HG03025 (cell line): ENCODE results near the gene PTCD3.

ENCODE experiments used
- ATAC-seq: cut with Tn5 transposase; IDR thresholded peaks from one replicate; pipeline ENCODE4 v1.9.1; 2021; ENCODE audit warnings: mild to moderate bottlenecking, moderate library complexity; ENCODE audit not compliant: unreplicated experiment, low FRiP score

Gene PTCD3

GRCh38 chr2:86142436-86143257 lies 36.6 kb downstream of the PTCD3 start:
- ATAC-seq = no peak

- no peak for ATAC-seq
Observed at GRCh38 chr2:86143307-86143706, 37.3 kb downstream of the PTCD3 start.

DNA sequence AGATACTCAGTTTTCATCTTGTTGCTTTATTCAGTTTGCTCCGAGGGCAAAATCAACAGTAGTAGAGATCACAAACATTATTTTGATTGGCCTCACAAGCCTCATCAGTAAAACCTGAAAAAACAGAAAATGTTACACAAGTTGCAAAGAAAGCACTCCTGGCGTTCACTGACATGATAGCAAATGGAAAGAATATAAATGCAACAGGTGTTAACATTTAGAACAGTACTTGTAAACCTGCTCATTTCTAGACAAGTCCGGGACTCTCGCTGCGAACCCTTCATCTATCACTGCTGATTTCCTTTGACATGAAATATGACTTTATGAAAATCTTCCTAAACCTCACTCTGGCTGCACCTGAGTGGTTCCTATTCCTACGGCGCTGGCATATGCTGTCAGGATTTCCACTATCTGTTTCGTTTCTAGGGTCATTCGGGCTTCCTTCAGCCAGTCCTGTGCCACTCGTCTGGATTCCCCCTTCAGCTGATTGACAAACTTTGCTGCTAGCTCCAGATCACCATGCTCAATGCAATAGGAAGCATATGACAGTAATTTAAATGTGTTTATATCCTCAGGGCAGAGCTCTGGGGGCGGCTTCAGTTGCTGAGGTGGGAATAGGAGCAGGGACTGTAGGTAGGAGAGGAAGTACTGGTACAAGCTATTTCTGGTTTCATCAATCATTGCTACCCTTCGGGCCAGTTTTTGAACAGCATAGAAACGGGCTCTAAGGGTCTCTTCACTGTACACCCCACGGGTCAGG lies 38.1 kb downstream of the PTCD3 start:
- ATAC-seq = no peak

- ATAC-seq = no peak
Observed at GRCh38 chr2:86147793-86148192, 41.8 kb downstream of the PTCD3 start.

- no peak for ATAC-seq
Observed at GRCh38 chr2:86150502-86150901, 44.5 kb downstream of the PTCD3 start.

DNA sequence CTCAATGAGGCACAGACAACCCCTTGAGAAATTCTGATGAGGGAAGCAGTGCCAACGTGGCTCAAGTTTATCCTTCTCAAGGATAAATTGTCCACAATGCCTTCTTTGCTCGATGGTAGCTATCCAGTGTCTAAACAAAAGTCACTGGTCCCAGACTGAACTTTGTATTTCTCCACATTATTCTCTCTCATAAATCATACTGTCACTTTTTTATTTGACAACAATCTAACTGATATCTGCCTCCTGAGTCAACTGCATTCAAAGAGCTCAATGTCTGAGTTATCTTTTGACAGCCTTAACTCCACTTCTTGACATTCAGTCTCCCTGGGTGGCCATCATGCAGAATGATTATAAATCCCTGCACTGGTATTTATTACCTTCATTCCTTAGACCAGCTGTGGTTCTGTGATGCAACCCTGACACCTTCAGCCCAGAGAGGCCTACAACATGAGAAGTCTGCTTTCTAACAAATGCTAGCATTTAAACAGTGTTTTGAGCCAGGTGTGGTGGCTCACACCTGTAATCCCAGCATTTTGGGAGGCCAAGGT lies 51.0 kb downstream of the PTCD3 start:
- ATAC-seq = no peak

DNA sequence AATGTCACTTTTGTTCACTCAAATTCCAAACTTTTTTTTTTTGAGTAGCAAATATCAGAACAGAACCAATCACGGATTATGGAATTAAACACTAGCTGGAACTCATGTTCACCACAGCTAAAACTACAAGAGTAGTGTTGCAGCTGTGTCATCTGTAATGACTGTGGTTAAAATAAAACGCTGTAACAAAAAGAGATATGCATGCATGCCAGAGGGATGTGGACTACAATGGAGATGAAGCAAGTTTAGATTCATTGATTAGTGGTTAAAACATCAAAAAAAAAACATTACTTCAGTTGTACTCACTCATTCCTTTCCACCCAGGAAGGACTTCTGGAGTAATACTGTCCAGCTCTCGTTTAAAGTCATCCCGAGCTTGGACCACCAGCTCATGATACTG lies 52.3 kb downstream of the PTCD3 start:
- ATAC-seq = no peak

- no peak for ATAC-seq
Observed at GRCh38 chr2:86160156-86160952, 54.3 kb downstream of the PTCD3 start.

GRCh38 chr2:86170449-86170848 lies 64.4 kb downstream of the PTCD3 start:
- no peak for ATAC-seq

GRCh38 chr2:86171295-86171694 lies 65.3 kb downstream of the PTCD3 start:
- ATAC-seq = no peak

DNA sequence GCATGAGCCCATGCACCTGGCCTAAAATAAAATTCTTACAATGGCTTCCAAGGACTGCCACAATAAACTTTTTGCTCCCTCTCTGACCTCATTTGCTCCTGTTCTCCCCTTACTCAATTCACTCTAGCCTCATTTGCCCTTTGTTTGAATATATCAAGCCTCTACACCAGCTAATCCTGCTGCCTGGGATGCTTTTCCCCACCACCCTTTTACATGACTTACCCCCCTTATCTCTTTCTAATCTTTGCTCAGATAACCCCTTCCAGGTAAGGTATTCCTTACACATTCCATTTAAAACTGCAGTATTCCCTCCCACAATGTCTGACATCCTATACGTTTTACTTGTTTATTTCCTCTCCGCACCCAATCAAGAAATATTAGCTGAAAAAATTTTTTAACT lies 66.6 kb downstream of the PTCD3 start:
- no peak for ATAC-seq

DNA sequence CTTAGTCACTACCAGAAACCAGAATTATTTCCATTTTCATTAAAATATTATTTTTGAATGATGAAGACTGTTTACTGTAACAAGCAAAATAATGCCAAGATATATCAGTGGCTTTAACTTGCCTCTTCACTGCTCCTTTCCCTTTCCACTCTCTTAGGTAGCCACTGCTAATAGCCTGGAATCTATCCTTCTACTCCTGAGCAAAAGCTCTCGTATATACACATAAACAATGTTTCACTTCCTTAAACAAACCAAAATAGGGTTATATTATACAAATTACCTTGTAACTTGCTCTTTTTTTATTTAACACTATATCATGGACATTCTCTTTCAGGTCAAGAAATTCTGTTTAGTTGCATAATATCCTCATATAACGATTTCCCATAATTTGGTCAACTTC lies 68.4 kb downstream of the PTCD3 start:
- ATAC-seq = no peak

DNA sequence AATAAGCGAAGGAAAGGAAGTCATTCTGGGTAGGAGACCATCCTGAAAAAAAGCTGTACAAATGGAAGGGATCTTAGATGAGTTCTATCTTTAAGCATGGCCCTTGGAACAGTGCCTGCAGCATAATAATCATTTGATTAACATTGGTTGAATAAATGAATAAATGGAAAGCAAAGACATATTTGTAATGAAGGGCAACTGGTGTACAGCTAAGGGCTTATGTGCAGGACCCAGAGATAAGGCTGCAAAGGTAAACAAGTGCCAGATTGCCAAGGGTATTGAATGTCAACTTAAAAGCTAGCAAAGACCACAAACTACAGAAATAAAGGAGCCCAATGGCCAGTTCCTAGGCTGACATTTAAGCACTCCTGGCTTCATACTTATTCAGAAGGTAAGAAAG lies 69.8 kb downstream of the PTCD3 start:
- ATAC-seq = no peak

DNA sequence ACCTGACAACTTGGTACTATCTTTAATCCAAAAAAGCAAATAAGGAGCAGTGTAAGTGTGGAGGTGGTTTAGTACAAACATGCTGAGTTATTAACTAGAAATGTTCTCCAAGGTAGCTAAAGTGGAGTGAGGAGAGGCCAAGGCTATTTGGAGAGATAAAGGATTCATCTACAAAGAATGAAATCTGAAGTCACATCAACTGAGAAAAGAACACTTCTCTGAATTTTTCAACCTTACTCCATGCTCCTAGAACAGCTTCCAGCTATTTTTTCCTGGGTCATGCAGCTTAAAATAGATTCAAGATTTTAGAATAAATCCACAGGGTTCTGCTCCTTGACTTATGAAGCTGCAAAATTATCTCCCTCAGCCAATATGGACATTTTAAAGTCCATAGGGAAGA lies 70.6 kb downstream of the PTCD3 start:
- no peak for ATAC-seq

DNA sequence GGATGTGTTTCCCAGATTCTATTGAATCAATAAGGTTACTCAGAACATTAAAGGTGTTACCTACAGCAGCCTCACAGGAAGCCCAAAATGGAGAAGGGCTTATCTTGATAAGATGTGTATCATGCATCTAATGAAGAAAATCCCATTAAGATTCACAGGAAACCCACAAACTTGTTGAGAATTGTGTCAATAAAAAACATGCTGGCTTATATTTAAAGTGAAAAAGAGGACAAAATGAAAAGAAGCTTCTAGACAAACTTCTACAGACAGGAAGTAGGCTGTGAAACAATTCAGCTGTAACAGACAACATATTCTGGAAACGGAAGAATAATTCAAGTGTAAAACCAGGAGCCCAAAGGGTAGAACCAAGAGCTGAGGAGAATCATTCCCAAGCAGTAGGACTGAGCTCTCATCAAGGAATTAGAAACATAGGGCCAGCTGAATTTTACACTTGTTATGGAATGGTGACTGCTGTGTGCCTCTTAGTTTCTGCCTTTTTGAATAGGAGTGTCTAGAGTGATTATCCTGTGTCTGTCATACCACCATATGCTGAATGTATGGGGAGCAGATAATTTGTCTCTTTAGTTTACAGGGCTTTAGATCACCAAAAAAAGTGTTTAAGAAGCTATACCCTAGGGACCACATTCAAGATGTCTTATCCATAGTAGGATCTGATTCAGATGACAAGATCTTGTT lies 79.6 kb downstream of the PTCD3 start:
- ATAC-seq = no peak

GRCh38 chr2:86186431-86186830 lies 80.4 kb downstream of the PTCD3 start:
- ATAC-seq = no peak

GRCh38 chr2:86189782-86190416 lies 83.9 kb downstream of the PTCD3 start:
- no peak for ATAC-seq
